Measurements from ENCODE around the gene ACVR1. TPM values are rescaled to one million over a fixed set of nuclear protein-coding genes. Genes with fewer than 3 reads are reported as not detected.

The ACVR1 gene
- total and polyA plus RNA-seq, 2 of the 13 experiments (the other 11 are each of a cell fraction or from before 2014, with no cell fraction given): 2.3 to 5.4 TPM

DNA sequence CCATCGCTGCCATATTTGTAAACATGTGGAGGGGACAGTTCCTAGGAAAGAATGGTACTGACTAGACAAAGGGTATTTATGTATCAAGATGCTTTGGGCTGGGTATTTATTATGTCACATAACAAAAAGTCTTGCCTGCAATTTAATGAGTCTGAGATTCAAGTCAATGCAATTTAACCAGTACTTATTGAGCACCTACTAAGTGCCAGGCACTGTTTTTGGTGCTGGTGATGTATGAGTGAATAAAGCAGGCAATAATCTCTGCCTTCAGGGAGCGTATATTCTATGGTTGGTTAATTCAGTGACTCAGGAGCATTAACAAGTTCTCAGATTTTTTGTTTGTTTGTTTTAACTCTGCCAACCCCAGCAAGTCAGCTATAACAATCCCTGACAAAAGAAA is 24.6 kb upstream of the ACVR1 start (continued):
- TF ChIP-seq GATAD1 (CRISPR knock-in tag; IDR thresholded peaks at IDR 0.05) (no peak), USF2 (IDR thresholded peaks at IDR 0.05; ENCODE audit: low read depth, low read length) (no peak), USF2 (CRISPR knock-in tag; IDR thresholded peaks at IDR 0.05; ENCODE audit: borderline replicate concordance) (no peak), IKZF4 (CRISPR knock-in tag; IDR thresholded peaks at IDR 0.05; ENCODE audit: borderline replicate concordance, low read depth, not compliant biosample characterization) (no peak), EHMT2 (IDR thresholded peaks at IDR 0.05; ENCODE audit: borderline replicate concordance, low read depth, low read length) (no peak), ZNF710 (CRISPR knock-in tag; IDR thresholded peaks at IDR 0.05; ENCODE audit: borderline replicate concordance) (no peak), CREB1 (IDR thresholded peaks at IDR 0.05) (no peak), CREB1 (CRISPR knock-in tag; IDR thresholded peaks at IDR 0.05) (no peak), CEBPG (CRISPR knock-in tag; IDR thresholded peaks at IDR 0.05) (no peak)
- TF ChIP-seq, protein P1, sequence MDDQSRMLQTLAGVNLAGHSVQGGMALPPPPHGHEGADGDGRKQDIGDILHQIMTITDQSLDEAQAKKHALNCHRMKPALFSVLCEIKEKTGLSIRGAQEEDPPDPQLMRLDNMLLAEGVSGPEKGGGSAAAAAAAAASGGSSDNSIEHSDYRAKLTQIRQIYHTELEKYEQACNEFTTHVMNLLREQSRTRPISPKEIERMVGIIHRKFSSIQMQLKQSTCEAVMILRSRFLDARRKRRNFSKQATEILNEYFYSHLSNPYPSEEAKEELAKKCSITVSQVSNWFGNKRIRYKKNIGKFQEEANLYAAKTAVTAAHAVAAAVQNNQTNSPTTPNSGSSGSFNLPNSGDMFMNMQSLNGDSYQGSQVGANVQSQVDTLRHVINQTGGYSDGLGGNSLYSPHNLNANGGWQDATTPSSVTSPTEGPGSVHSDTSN (CRISPR knock-in tag; IDR thresholded peaks at IDR 0.05; ENCODE audit: borderline replicate concordance): no peak
